NCI-H2196 treated with DMSO at 0.1 percent for 48 hours (cell line): ENCODE data around the gene SMAD4.
"Not testable (repeated sequence)": the region's sequence is repeated elsewhere in the genome, so short reads cannot be mapped to it uniquely, and the experiment has no call there.

Experiments used
- DNase-seq: peaks from one replicate; lab custom pipeline; 2025; ENCODE audit not compliant: unreplicated experiment; lab: John Stamatoyannopoulos, UW

The SMAD4 gene

GRCh38 chr18:51029694-51030536 is at the start of gene SMAD4:
TSS of gene SMAD4 (plus strand) at chr18:51030213. CDS start at chr18:51047047, 16,834 bp downstream.
- peak; percentile 87 for DNase-seq

- no peak for DNase-seq
These were observed 48.6 kb upstream of the SMAD4 start for GRCh38 chr18:50981381-50981780.

GRCh38 chr18:50982086-50982801 is 47.8 kb upstream of the SMAD4 start:
- no peak for DNase-seq

GRCh38 chr18:50982802-50983179 is 47.2 kb upstream of the SMAD4 start:
- no peak for DNase-seq

GRCh38 chr18:50986360-50987087 is 43.5 kb upstream of the SMAD4 start:
- no peak for DNase-seq

GRCh38 chr18:50987261-50987660 is 42.8 kb upstream of the SMAD4 start:
- no peak for DNase-seq

- no peak for DNase-seq
These were observed 40.3 kb upstream of the SMAD4 start for GRCh38 chr18:50989711-50990110.

- DNase-seq = no peak
These were observed 37.7 kb upstream of the SMAD4 start for GRCh38 chr18:50992351-50992762.

GRCh38 chr18:50994031-50994430 is 36.0 kb upstream of the SMAD4 start:
- DNase-seq = no peak

GRCh38 chr18:51003174-51003573 is 26.8 kb upstream of the SMAD4 start:
- not testable (repeated sequence) for DNase-seq

- DNase-seq = no peak
These were observed 23.8 kb upstream of the SMAD4 start for GRCh38 chr18:51006061-51006818.

- no peak for DNase-seq
These were observed 22.8 kb upstream of the SMAD4 start for GRCh38 chr18:51006948-51007789.

GRCh38 chr18:51007790-51008139 is 22.2 kb upstream of the SMAD4 start:
- DNase-seq = no peak

- DNase-seq = no peak
These were observed 20.9 kb upstream of the SMAD4 start for GRCh38 chr18:51009072-51009471.

- no peak for DNase-seq
These were observed 19.8 kb upstream of the SMAD4 start for GRCh38 chr18:51010218-51010617.

- no peak for DNase-seq
These were observed 18.3 kb upstream of the SMAD4 start for GRCh38 chr18:51011709-51012108.

GRCh38 chr18:51012441-51012840 is 17.6 kb upstream of the SMAD4 start:
- DNase-seq = no peak

GRCh38 chr18:51013259-51013658 is 16.8 kb upstream of the SMAD4 start:
- no peak for DNase-seq

GRCh38 chr18:51017140-51017879 is 12.7 kb upstream of the SMAD4 start:
- DNase-seq = no peak
